HCT116 (cell line): ENCODE data around the gene VMP1.

ENCODE experiments used
- ATF3 ChIP-seq: IDR thresholded peaks from 2 replicates; pipeline ENCODE4 v1.6.1; 2012
- CTCF ChIP-seq, 3 experiments: fragments of 200-600 bp in 1 of 3; sonication (generic) in 1 of 3; IDR thresholded peaks in 2 of 3; conservative IDR thresholded peaks in 1 of 3; 2 replicates each; pipeline ENCODE4 v1.5.1; 2012 to 2017; ENCODE audit warnings: low read depth in 2 of 3, low read length in 2 of 3, antibody characterized with exemption in 1 of 3, borderline replicate concordance in 1 of 3, control low read depth in 1 of 3, mild to moderate bottlenecking in 1 of 3, mixed read lengths in 1 of 3, mixed run types in 1 of 3, moderate library complexity in 1 of 3; ENCODE audit not compliant: insufficient read depth in 1 of 3
- EZH2 ChIP-seq: fragments of 200-600 bp; sonication (generic); IDR thresholded peaks from 2 replicates; pipeline ENCODE4 v1.6.1; 2017; ENCODE audit warnings: antibody characterized with exemption, mixed run types
- EZH2phosphoT487 ChIP-seq: fragments of 200-600 bp; IDR thresholded peaks from 2 replicates; pipeline ENCODE4 v1.6.1; 2018; ENCODE audit warnings: antibody characterized with exemption, borderline replicate concordance
- FOSL1 ChIP-seq: IDR thresholded peaks from 2 replicates; pipeline ENCODE4 v1.6.1; 2012; ENCODE audit warnings: low read depth
- JUND ChIP-seq: IDR thresholded peaks from 2 replicates; pipeline ENCODE4 v1.6.1; 2012
- MAX ChIP-seq: IDR thresholded peaks from 2 replicates; pipeline ENCODE4 v1.6.1; 2012
- POLR2A ChIP-seq: IDR thresholded peaks from 2 replicates; pipeline ENCODE4 v1.7.0; 2011; ENCODE audit warnings: borderline replicate concordance; ENCODE audit not compliant: insufficient read depth, insufficient read length; ENCODE audit errors: extremely low read depth
- POLR2AphosphoS5 ChIP-seq: IDR thresholded peaks from 2 replicates; pipeline ENCODE4 v1.6.1; 2011; ENCODE audit warnings: mild to moderate bottlenecking, low read depth, low read length, moderate library complexity
- RAD21 ChIP-seq: IDR thresholded peaks from 2 replicates; pipeline ENCODE4 v1.6.1; 2012; ENCODE audit warnings: low read depth, mild to moderate bottlenecking
- SRF ChIP-seq: IDR thresholded peaks from 2 replicates; pipeline ENCODE4 v1.6.1; 2012; ENCODE audit warnings: low read depth
- YY1 ChIP-seq: IDR thresholded peaks from 2 replicates; pipeline ENCODE4 v1.6.1; 2011; ENCODE audit warnings: low read length, low read depth, moderate library complexity, mild to moderate bottlenecking; ENCODE audit not compliant: insufficient replicate concordance; ENCODE audit errors: extremely low read depth
- ZFX ChIP-seq: fragments of 450-650 bp; IDR thresholded peaks from 2 replicates; pipeline ENCODE4 v1.6.1; 2017
- ZNF274 ChIP-seq: fragments of 200-500 bp; sonication (Bioruptor generic); IDR thresholded peaks from 2 replicates; pipeline ENCODE4 v1.6.1; 2014; ENCODE audit warnings: mild to moderate bottlenecking, low read depth, low read length, inconsistent platforms

GRCh38 chr17:59684967-59685366 lies 22.5 kb upstream of the VMP1 start:
- TF ChIP-seq FOSL1: no peak
- TF ChIP-seq POLR2AphosphoS5: no peak
- TF ChIP-seq EZH2: no peak
- TF ChIP-seq POLR2A: no peak
- no peak for TF ChIP-seq JUND
- no peak for TF ChIP-seq ZFX
- no peak for TF ChIP-seq CTCF (IDR thresholded peaks at IDR 0.05 in 2 of 3, conservative IDR thresholded peaks at IDR 0.05 in 1 of 3; ENCODE audit: borderline replicate concordance in 1 of 3, insufficient read depth in 1 of 3, low read depth in 2 of 3, low read length in 2 of 3)
- TF ChIP-seq EZH2phosphoT487: no peak
- no peak for TF ChIP-seq RAD21
- no peak for TF ChIP-seq ZNF274
- TF ChIP-seq ATF3: no peak
- TF ChIP-seq YY1: no peak
- no peak for TF ChIP-seq MAX
- TF ChIP-seq SRF: no peak
